ENCODE measurements around the gene TM9SF2.

DNA sequence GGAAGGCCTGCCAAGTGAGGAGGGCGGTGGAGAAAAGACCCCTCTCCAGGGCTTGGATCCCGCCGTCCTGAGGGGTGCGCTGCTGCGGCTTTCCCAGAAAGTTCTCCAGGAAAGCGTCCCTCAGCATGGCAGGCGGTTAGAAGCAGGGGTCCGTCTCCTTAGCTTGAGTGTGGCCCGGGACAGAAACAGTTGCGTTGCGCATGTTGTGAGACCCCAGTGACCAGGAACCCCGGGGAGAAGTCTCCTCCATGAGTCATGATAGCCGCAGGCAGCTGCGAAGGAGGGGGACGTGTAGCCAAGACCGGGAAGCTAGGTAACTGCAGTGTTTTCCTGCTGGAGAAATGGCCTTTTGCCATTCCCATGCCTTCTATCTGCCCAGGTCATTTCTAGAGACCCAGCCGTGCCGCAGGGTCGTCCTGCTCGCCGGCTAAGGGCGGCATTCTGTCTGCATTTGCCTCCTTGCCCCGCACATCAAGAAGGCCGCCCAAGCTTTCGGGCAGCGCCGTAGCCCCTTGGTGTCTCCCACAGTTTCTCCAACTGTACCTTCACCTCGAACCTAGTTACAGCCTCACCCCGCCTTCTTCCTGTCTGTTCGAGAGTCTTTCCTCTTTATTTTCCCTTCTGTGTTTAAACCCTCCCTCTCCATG is 64.3 kb downstream of the TM9SF2 start:
- TF ChIP-seq, protein P1, sequence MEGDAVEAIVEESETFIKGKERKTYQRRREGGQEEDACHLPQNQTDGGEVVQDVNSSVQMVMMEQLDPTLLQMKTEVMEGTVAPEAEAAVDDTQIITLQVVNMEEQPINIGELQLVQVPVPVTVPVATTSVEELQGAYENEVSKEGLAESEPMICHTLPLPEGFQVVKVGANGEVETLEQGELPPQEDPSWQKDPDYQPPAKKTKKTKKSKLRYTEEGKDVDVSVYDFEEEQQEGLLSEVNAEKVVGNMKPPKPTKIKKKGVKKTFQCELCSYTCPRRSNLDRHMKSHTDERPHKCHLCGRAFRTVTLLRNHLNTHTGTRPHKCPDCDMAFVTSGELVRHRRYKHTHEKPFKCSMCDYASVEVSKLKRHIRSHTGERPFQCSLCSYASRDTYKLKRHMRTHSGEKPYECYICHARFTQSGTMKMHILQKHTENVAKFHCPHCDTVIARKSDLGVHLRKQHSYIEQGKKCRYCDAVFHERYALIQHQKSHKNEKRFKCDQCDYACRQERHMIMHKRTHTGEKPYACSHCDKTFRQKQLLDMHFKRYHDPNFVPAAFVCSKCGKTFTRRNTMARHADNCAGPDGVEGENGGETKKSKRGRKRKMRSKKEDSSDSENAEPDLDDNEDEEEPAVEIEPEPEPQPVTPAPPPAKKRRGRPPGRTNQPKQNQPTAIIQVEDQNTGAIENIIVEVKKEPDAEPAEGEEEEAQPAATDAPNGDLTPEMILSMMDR (IDR thresholded peaks at IDR 0.05) = no peak
- no peak for TF ChIP-seq NFATC4 (CRISPR knock-in tag; IDR thresholded peaks at IDR 0.05)
- TF ChIP-seq, protein P2, sequence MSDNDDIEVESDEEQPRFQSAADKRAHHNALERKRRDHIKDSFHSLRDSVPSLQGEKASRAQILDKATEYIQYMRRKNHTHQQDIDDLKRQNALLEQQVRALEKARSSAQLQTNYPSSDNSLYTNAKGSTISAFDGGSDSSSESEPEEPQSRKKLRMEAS (CRISPR knock-in tag; IDR thresholded peaks at IDR 0.05) = no peak
- TF ChIP-seq, protein P3, sequence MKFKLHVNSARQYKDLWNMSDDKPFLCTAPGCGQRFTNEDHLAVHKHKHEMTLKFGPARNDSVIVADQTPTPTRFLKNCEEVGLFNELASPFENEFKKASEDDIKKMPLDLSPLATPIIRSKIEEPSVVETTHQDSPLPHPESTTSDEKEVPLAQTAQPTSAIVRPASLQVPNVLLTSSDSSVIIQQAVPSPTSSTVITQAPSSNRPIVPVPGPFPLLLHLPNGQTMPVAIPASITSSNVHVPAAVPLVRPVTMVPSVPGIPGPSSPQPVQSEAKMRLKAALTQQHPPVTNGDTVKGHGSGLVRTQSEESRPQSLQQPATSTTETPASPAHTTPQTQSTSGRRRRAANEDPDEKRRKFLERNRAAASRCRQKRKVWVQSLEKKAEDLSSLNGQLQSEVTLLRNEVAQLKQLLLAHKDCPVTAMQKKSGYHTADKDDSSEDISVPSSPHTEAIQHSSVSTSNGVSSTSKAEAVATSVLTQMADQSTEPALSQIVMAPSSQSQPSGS (CRISPR knock-in tag; IDR thresholded peaks at IDR 0.05; ENCODE audit: borderline replicate concordance, low read depth) = no peak
- TF ChIP-seq, protein P4, sequence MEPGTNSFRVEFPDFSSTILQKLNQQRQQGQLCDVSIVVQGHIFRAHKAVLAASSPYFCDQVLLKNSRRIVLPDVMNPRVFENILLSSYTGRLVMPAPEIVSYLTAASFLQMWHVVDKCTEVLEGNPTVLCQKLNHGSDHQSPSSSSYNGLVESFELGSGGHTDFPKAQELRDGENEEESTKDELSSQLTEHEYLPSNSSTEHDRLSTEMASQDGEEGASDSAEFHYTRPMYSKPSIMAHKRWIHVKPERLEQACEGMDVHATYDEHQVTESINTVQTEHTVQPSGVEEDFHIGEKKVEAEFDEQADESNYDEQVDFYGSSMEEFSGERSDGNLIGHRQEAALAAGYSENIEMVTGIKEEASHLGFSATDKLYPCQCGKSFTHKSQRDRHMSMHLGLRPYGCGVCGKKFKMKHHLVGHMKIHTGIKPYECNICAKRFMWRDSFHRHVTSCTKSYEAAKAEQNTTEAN (CRISPR knock-in tag; IDR thresholded peaks at IDR 0.05) = no peak
- TF ChIP-seq, protein P5, sequence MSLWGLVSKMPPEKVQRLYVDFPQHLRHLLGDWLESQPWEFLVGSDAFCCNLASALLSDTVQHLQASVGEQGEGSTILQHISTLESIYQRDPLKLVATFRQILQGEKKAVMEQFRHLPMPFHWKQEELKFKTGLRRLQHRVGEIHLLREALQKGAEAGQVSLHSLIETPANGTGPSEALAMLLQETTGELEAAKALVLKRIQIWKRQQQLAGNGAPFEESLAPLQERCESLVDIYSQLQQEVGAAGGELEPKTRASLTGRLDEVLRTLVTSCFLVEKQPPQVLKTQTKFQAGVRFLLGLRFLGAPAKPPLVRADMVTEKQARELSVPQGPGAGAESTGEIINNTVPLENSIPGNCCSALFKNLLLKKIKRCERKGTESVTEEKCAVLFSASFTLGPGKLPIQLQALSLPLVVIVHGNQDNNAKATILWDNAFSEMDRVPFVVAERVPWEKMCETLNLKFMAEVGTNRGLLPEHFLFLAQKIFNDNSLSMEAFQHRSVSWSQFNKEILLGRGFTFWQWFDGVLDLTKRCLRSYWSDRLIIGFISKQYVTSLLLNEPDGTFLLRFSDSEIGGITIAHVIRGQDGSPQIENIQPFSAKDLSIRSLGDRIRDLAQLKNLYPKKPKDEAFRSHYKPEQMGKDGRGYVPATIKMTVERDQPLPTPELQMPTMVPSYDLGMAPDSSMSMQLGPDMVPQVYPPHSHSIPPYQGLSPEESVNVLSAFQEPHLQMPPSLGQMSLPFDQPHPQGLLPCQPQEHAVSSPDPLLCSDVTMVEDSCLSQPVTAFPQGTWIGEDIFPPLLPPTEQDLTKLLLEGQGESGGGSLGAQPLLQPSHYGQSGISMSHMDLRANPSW (CRISPR knock-in tag; conservative IDR thresholded peaks at IDR 0.05; ENCODE audit: low read depth) = no peak
- TF ChIP-seq HMGA2 (CRISPR knock-in tag; IDR thresholded peaks at IDR 0.05) = no peak
- TF ChIP-seq ZNF121 (CRISPR knock-in tag; IDR thresholded peaks at IDR 0.05) = no peak

Measured in WTC11 (cell line).